PC-3 (cell line): ENCODE data around the gene HMG20A.

Experiments
- EZH2 ChIP-seq: fragments of 300-600 bp; sonication (generic); IDR thresholded peaks from one replicate; pipeline ENCODE4 v1.6.1; 2017; ENCODE audit warnings: antibody characterized with exemption, mild to moderate bottlenecking, low read length; ENCODE audit not compliant: unreplicated experiment
- EZH2phosphoT487 ChIP-seq: fragments of 300-600 bp; sonication (generic); IDR thresholded peaks from 2 replicates; pipeline ENCODE4 v1.6.1; 2018; ENCODE audit warnings: mild to moderate bottlenecking, antibody characterized with exemption, low read length, borderline replicate concordance

GRCh38 chr15:77530576-77530975 is 109.9 kb downstream of the HMG20A start:
- TF ChIP-seq EZH2phosphoT487 (no peak), EZH2 (no peak)
